Mesothelial cell of epicardium (in vitro differentiated cells): ENCODE data around the gene PPFIA3. TPM values are rescaled to one million over a fixed set of nuclear protein-coding genes. Genes with fewer than 3 reads are reported as not detected.

ENCODE experiments used
- DNase-seq, 2 experiments: peaks; one replicate each; pipeline ENCODE4 v3.0.0; 2021; ENCODE audit warnings: low spot score in 2 of 2; ENCODE audit not compliant: unreplicated experiment in 2 of 2
- H3K27ac Mint-ChIP-seq: 2 replicates; pipeline ENCODE4 v1.8.0; 2021; ENCODE audit warnings: mixed read lengths
- H3K27me3 Mint-ChIP-seq: 2 replicates; pipeline ENCODE4 v1.8.0; 2021; ENCODE audit warnings: low read depth, mixed read lengths
- H3K36me3 Mint-ChIP-seq: 2 replicates; pipeline ENCODE4 v1.8.0; 2021; ENCODE audit warnings: mixed read lengths
- H3K4me1 Mint-ChIP-seq: 2 replicates; pipeline ENCODE4 v1.8.0; 2021; ENCODE audit warnings: mixed read lengths
- H3K4me3 Mint-ChIP-seq: 2 replicates; pipeline ENCODE4 v1.8.0; 2021; ENCODE audit warnings: mild to moderate bottlenecking, moderate library complexity, mixed read lengths
- H3K9me3 Mint-ChIP-seq: 2 replicates; pipeline ENCODE4 v1.8.0; 2021; ENCODE audit warnings: mixed read lengths
- total RNA-seq: library from RNA; stranded (reverse); gene quantifications from 3 replicates; pipeline ENCODE4 v1.2.1, GENCODE V29; 2021
- TF ChIP-seq, protein P1 (sequence below): fragments of 200-600 bp; sonication (generic); IDR thresholded peaks from one replicate; pipeline ENCODE4 v1.5.0; 2021; ENCODE audit warnings: antibody characterized with exemption; ENCODE audit not compliant: unreplicated experiment

PPFIA3 gene
- total RNA-seq, 1 donor from 2014 or later, result 9.9 TPM

DNA sequence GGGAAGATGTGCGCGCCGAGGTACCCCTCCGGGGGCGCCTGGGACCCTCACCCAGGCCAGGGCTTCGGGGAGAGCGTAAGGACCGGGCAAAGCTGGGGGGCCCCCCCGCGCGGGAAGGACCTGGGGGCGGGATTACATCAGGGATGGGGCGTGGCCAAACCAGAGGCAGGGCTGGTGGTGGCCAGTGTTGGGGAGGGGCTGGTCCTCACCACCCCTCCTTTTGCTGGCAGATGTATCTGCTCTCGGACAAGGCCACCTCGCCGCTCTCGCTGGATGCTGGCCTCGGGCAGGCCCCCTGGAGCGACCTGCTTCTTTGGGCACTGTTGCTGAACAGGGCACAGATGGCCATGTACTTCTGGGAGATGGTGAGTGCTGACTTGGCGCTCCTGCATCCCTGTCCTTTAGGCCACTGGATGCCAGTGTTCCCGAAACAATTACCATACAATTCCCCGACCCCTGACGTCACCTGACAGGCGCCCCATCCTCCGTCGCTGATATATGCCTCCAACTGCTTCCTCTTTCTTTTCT, 63.6 kb downstream of the PPFIA3 start:
- Mint-ChIP-seq H3K27ac (no peak overlapping the region), H3K27me3 (no peaks in the 10 kb centered on the region), H3K4me1 (peaks cover 9% of the 10 kb centered on the region), H3K9me3 (peaks cover 10% of the 10 kb centered on the region), H3K36me3 (peaks cover 34% of the 10 kb centered on the region), H3K4me3 (no peak overlapping the region)
- TF ChIP-seq, protein P1, sequence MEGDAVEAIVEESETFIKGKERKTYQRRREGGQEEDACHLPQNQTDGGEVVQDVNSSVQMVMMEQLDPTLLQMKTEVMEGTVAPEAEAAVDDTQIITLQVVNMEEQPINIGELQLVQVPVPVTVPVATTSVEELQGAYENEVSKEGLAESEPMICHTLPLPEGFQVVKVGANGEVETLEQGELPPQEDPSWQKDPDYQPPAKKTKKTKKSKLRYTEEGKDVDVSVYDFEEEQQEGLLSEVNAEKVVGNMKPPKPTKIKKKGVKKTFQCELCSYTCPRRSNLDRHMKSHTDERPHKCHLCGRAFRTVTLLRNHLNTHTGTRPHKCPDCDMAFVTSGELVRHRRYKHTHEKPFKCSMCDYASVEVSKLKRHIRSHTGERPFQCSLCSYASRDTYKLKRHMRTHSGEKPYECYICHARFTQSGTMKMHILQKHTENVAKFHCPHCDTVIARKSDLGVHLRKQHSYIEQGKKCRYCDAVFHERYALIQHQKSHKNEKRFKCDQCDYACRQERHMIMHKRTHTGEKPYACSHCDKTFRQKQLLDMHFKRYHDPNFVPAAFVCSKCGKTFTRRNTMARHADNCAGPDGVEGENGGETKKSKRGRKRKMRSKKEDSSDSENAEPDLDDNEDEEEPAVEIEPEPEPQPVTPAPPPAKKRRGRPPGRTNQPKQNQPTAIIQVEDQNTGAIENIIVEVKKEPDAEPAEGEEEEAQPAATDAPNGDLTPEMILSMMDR, result no peak
- DNase-seq, result no peak

DNA sequence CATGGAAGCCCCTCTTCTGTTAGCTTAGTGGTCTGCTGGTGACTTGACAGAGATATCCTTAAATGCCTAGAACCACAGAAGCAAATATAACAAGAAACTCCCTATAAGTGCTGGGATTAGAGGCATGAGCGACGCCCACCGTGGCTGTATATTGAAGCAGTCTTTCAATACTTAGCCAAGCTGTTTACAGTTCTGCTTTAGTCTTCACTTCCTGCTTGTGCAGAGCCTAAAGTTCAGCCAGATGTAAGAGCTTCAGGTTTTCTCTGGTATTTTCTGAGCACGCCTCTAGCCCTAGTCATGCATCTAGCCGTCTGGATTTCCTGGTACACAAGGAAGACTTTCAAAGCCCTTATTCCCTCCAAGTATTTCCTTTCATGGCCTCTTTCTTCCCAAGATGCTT, 66.8 kb downstream of the PPFIA3 start:
- H3K4me1 Mint-ChIP-seq, result peaks cover 10% of the 10 kb centered on the region

DNA sequence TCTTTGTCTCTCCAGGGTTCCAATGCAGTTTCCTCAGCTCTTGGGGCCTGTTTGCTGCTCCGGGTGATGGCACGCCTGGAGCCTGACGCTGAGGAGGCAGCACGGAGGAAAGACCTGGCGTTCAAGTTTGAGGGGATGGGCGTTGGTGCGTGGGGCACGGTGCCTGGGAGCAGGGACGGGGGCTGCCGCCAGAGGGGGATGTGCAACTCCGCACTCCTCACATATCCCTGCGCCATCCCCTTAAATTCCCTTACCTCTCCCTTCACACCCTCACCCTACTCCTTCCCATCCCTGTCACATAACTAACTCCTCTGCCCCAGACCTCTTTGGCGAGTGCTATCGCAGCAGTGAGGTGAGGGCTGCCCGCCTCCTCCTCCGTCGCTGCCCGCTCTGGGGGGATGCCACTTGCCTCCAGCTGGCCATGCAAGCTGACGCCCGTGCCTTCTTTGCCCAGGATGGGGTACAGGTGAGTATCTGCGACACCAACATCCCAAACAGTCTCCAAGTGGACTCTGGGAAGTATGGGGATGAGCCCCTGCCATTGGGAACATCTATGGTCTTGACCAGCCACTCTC, 69.4 kb downstream of the PPFIA3 start:
- TF ChIP-seq, protein P1, result no peak
- Mint-ChIP-seq H3K4me1 (peaks cover 10% of the 10 kb centered on the region), H3K4me3 (no peak overlapping the region), H3K36me3 (peaks cover 46% of the 10 kb centered on the region), H3K9me3 (peaks cover 5% of the 10 kb centered on the region), H3K27me3 (no peaks in the 10 kb centered on the region), H3K27ac (no peak overlapping the region)
- no peak for DNase-seq

More for the DNA sequence above, 66.8 kb downstream of the PPFIA3 start:
- no peak for DNase-seq
- TF ChIP-seq, protein P1, result no peak
- peaks cover 10% of the 10 kb centered on the region for H3K9me3 Mint-ChIP-seq
- H3K36me3 Mint-ChIP-seq, result peaks cover 57% of the 10 kb centered on the region
- no peak overlapping the region for H3K27ac Mint-ChIP-seq
- H3K4me3 Mint-ChIP-seq, result no peak overlapping the region
- H3K27me3 Mint-ChIP-seq, result no peaks in the 10 kb centered on the region

DNA sequence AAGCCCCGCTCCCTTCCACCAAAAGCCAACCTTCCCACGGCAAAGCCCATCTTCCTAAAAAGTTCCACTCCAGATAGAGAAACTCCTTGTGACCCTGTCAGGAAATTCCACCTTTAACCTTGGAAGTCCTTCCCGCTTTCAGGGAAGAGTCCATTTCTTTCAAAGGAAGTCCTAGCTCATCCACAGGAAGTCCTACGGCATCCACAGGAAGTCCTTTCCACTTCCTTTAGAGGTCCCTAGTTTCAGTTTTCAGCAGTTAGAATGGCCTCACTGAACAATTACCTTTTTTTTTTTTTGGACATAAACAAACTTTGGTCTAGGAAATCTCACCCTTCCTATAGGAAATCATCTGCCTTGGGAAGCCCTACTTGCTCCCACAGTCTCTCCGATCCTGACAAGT, 69.9 kb downstream of the PPFIA3 start:
- Mint-ChIP-seq H3K27me3 (no peaks in the 10 kb centered on the region), H3K4me1 (peaks cover 10% of the 10 kb centered on the region), H3K36me3 (peaks cover 41% of the 10 kb centered on the region), H3K4me3 (no peak overlapping the region), H3K27ac (no peak overlapping the region), H3K9me3 (peaks cover under 1% of the 10 kb centered on the region)
- DNase-seq, result no peak
- TF ChIP-seq, protein P1, result no peak

DNA sequence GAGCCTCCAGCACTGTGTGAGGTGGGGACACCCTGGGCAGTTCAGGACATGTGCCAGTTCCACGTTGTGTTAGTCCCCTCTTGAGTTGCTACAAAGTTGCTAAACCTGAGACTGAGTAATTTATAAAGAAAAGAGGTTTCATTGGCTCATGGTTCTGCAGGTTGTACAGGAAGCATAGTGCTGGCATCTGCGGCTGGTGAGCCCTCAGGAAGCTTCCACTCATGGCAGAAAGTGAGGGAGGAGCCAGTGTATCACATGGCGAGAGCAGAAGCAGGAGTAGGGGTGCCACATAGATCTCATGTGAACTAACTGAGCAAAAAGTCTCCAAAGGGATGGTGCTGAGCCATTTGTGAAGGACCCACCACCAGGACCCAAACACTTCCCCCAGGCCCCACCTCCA, 71.4 kb downstream of the PPFIA3 start:
- no peak overlapping the region for H3K4me3 Mint-ChIP-seq
- H3K9me3 Mint-ChIP-seq, result no peaks in the 10 kb centered on the region
- TF ChIP-seq, protein P1, result no peak
- no peak overlapping the region for H3K27ac Mint-ChIP-seq
- H3K4me1 Mint-ChIP-seq, result peaks cover 10% of the 10 kb centered on the region
- no peak for DNase-seq
- no peaks in the 10 kb centered on the region for H3K27me3 Mint-ChIP-seq
- H3K36me3 Mint-ChIP-seq, result peaks cover 35% of the 10 kb centered on the region
